KOPT-K1 (cell line): ENCODE data around the gene DNAH8.

ENCODE experiments used
- H3K27ac ChIP-seq: fragments of 200-600 bp; sonication (generic); 2 replicates; pipeline ENCODE4 v1.5.1; 2016; ENCODE audit warnings: antibody characterized with exemption, mild to moderate bottlenecking, low read depth, low read length; ENCODE audit not compliant: poor library complexity, severe bottlenecking
- H3K36me3 ChIP-seq: fragments of 200-600 bp; sonication (generic); 2 replicates; pipeline ENCODE4 v1.5.1; 2017; ENCODE audit warnings: antibody characterized with exemption, mild to moderate bottlenecking, low read length, moderate library complexity; ENCODE audit not compliant: insufficient read depth
- H3K9me3 ChIP-seq: fragments of 200-600 bp; sonication (generic); 2 replicates; pipeline ENCODE4 v1.5.1; 2017; ENCODE audit warnings: antibody characterized with exemption, low read length, mild to moderate bottlenecking; ENCODE audit not compliant: insufficient read depth, poor library complexity, severe bottlenecking

DNAH8 gene

GRCh38 chr6:38715016-38715689 lies at the start of gene DNAH8:
DNAH8 (plus strand) TSS chr6:38715311; CDS start chr6:38722810, 7,499 bp downstream.
- Histone ChIP-seq H3K36me3 (no peaks in the 10 kb centered on the region), H3K27ac (no peak within 1 kb of the TSS), H3K9me3 (no peaks in the 10 kb centered on the region)

GRCh38 chr6:38671885-38672467 lies 43.1 kb upstream of the DNAH8 start:
- Histone ChIP-seq H3K36me3 (peaks cover 32% of the 10 kb centered on the region), H3K9me3 (no peaks in the 10 kb centered on the region), H3K27ac (no peak overlapping the region)

- Histone ChIP-seq H3K27ac (no peak overlapping the region), H3K9me3 (no peaks in the 10 kb centered on the region), H3K36me3 (peaks cover 48% of the 10 kb centered on the region)
Measured at GRCh38 chr6:38673397-38674165, 41.5 kb upstream of the DNAH8 start.

- no peak overlapping the region for H3K27ac ChIP-seq
- peaks cover 70% of the 10 kb centered on the region for H3K36me3 ChIP-seq
- no peaks in the 10 kb centered on the region for H3K9me3 ChIP-seq
Measured at GRCh38 chr6:38676236-38676973, 38.7 kb upstream of the DNAH8 start.

GRCh38 chr6:38676974-38677544 lies 38.1 kb upstream of the DNAH8 start:
- Histone ChIP-seq H3K27ac (no peak overlapping the region), H3K36me3 (peaks cover 77% of the 10 kb centered on the region), H3K9me3 (no peaks in the 10 kb centered on the region)

- Histone ChIP-seq H3K27ac (no peak overlapping the region), H3K36me3 (peaks cover 89% of the 10 kb centered on the region), H3K9me3 (no peaks in the 10 kb centered on the region)
Measured at GRCh38 chr6:38678178-38678760, 36.8 kb upstream of the DNAH8 start.

- Histone ChIP-seq H3K27ac (no peak overlapping the region), H3K36me3 (peaks cover 90% of the 10 kb centered on the region), H3K9me3 (no peaks in the 10 kb centered on the region)
Measured at GRCh38 chr6:38679668-38680067, 35.4 kb upstream of the DNAH8 start.

GRCh38 chr6:38681850-38682249 lies 33.3 kb upstream of the DNAH8 start:
- no peaks in the 10 kb centered on the region for H3K9me3 ChIP-seq
- H3K27ac ChIP-seq = no peak overlapping the region
- H3K36me3 ChIP-seq = peaks cover 88% of the 10 kb centered on the region

- Histone ChIP-seq H3K9me3 (no peaks in the 10 kb centered on the region), H3K27ac (no peak overlapping the region), H3K36me3 (peaks cover 72% of the 10 kb centered on the region)
Measured at GRCh38 chr6:38684237-38684636, 30.9 kb upstream of the DNAH8 start.

- H3K27ac ChIP-seq = no peak overlapping the region
- peaks cover 71% of the 10 kb centered on the region for H3K36me3 ChIP-seq
- H3K9me3 ChIP-seq = no peaks in the 10 kb centered on the region
Measured at GRCh38 chr6:38684904-38685303, 30.2 kb upstream of the DNAH8 start.

GRCh38 chr6:38686270-38687042 lies 28.7 kb upstream of the DNAH8 start:
- Histone ChIP-seq H3K27ac (no peak overlapping the region), H3K36me3 (peaks cover 64% of the 10 kb centered on the region)

GRCh38 chr6:38687043-38687353 lies 28.1 kb upstream of the DNAH8 start:
- Histone ChIP-seq H3K9me3 (no peaks in the 10 kb centered on the region), H3K27ac (no peak overlapping the region), H3K36me3 (peaks cover 59% of the 10 kb centered on the region)

More at GRCh38 chr6:38686270-38687042, 28.7 kb upstream of the DNAH8 start:
- no peaks in the 10 kb centered on the region for H3K9me3 ChIP-seq

- Histone ChIP-seq H3K36me3 (peaks cover 53% of the 10 kb centered on the region), H3K27ac (no peak overlapping the region), H3K9me3 (no peaks in the 10 kb centered on the region)
Measured at GRCh38 chr6:38687549-38687948, 27.6 kb upstream of the DNAH8 start.

GRCh38 chr6:38688579-38689087 lies 26.5 kb upstream of the DNAH8 start:
- H3K27ac ChIP-seq = no peak overlapping the region
- no peaks in the 10 kb centered on the region for H3K9me3 ChIP-seq
- H3K36me3 ChIP-seq = peaks cover 44% of the 10 kb centered on the region
